Lung (tissue), 16 donors: ENCODE results near the gene KCNC3. TPM values are rescaled to one million over a fixed set of nuclear protein-coding genes. Genes with fewer than 3 reads are reported as not detected.

ENCODE experiments used
- ATAC-seq: fragments of 200-7000 bp; cut with Tn5 transposase; one replicate; pipeline ENCODE4 v1.9.1; 2020; ENCODE audit warnings: moderate number of reproducible peaks; ENCODE audit not compliant: insufficient read depth, low FRiP score
- DNase-seq, 3 donors: peaks; one replicate each; pipeline ENCODE4 v3.0.0-alpha.2; 2013 to 2017
- H3K27ac ChIP-seq, 2 donors: one replicate each; pipeline ENCODE4 v1.5.1; 2013; ENCODE audit warnings: mild to moderate bottlenecking in 2 of 2, moderate library complexity in 2 of 2, control low read depth in 1 of 2, inconsistent platforms in 1 of 2, low read depth in 1 of 2, low read length in 1 of 2
- H3K27me3 ChIP-seq, 3 donors: one replicate each; pipeline ENCODE4 v1.5.1; 2013; ENCODE audit warnings: low read length in 2 of 3; ENCODE audit not compliant: control insufficient read depth in 3 of 3, insufficient read depth in 3 of 3
- H3K36me3 ChIP-seq, 4 donors: one replicate each; pipeline ENCODE4 v1.5.1; 2013; ENCODE audit warnings: low read length in 4 of 4, mild to moderate bottlenecking in 1 of 4, moderate library complexity in 1 of 4; ENCODE audit not compliant: control insufficient read depth in 4 of 4, insufficient read depth in 4 of 4
- H3K4me1 ChIP-seq, 5 donors: one replicate each; pipeline ENCODE4 v1.5.1; 2013; ENCODE audit warnings: low read length in 5 of 5, mild to moderate bottlenecking in 2 of 5, moderate library complexity in 1 of 5; ENCODE audit not compliant: control insufficient read depth in 5 of 5, insufficient read depth in 5 of 5
- H3K4me3 ChIP-seq: one replicate; pipeline ENCODE4 v1.5.1; 2013; ENCODE audit warnings: mild to moderate bottlenecking, control low read depth, moderate library complexity
- H3K9ac ChIP-seq, 2 donors: one replicate each; pipeline ENCODE4 v1.5.1; 2013; ENCODE audit warnings: low read length in 2 of 2, control low read depth in 1 of 2; ENCODE audit not compliant: insufficient read depth in 1 of 2
- H3K9me3 ChIP-seq, 4 donors: one replicate each; pipeline ENCODE4 v1.5.1; 2013; ENCODE audit warnings: low read length in 3 of 4, mild to moderate bottlenecking in 1 of 4, moderate library complexity in 1 of 4; ENCODE audit not compliant: control insufficient read depth in 4 of 4, insufficient read depth in 3 of 4
- CTCF ChIP-seq: IDR thresholded peaks from 2 replicates; pipeline ENCODE4 v1.5.1; 2012; ENCODE audit warnings: mild to moderate bottlenecking; ENCODE audit errors: control extremely low read depth, extremely low read depth
- whole genome bisulfite sequencing, 2 donors: extraction: QIAGEN DNeasy Blood & Tissue Kit; methylation state at CpG; one replicate each; pipeline ENCODE4 v1.1.7; 2013; 5-methylcytosine and 5-hydroxymethylcytosine counted together
- long read RNA-seq, 5 donors: transcript quantifications; one replicate each; lab custom pipeline, GENCODE V29; 2026
- polyA plus RNA-seq, 2 donors: library from polyadenylated mRNA; stranded (reverse); fragments of 200-250 nt; gene quantifications; one replicate each; pipeline ENCODE4 v1.2.1, GENCODE V29; 2013
- total RNA-seq, 2 donors: library from RNA; depleted of rRNA in 1 of 2; stranded (reverse); fragments of >200 nt in 1 of 2; gene quantifications; one replicate each; pipeline ENCODE4 v1.2.1, GENCODE V29; 2014 to 2021
- donor health status: control.
- donor health status: control.
- donor health status: Bipolar disorder and iron deficiency.
- donor health status: healthy.
- donor health status: DM: yes; HTN: yes; CAD: no.

Gene KCNC3
- 10 to 100 TPM in 1 of 2 donors, 1 to 10 TPM in 1; 4.6 to 13.2 TPM for total RNA-seq
- polyA plus RNA-seq = 1 to 10 TPM; 2.6 to 5.7 TPM
- long read RNA-seq, donor 1 = 0 reads
- long read RNA-seq, donor 2 = 0 reads
- long read RNA-seq, donor 3, partial matches to known transcripts = 19 of 19 reads
- long read RNA-seq, donor 3, other reads (novel, unspliced or antisense) = 0 of 19 reads
- long read RNA-seq, donor 4 = 0 reads
- long read RNA-seq, donor 5, partial matches to known transcripts = 5 of 5 reads
- long read RNA-seq, donor 5, other reads (novel, unspliced or antisense) = 0 of 5 reads

- Histone ChIP-seq H3K27ac (peak within 1 kb of the TSS; percentile 15 to 51), H3K4me1 (peaks cover 3 to 49% (median 18%) of the 10 kb centered on the region in 5 donors), H3K4me3 (peak within 1 kb of the TSS; percentile 33), H3K9ac (peak within 1 kb of the TSS in 1 of 2 donors; percentile 85), H3K36me3 (no peaks in the 10 kb centered on the region), H3K9me3 (peaks cover 0 to 2% (median 0%) of the 10 kb centered on the region in 4 donors), H3K27me3 (peaks cover 0 to 28% (median 17%) of the 10 kb centered on the region in 3 donors)
- WGBS, 2 donors = 2% methylated on average over 43 of the region's 43 CpGs
- DNase-seq = peak; percentile 100
- no peak for TF ChIP-seq CTCF
- peak; percentile 84 for ATAC-seq
Observed at GRCh38 chr19:50329146-50329925, at the start of gene KCNC3. Gene KCNC3, minus strand, starts transcription at chr19:50329377. Its CDS starts 295 bp downstream, at chr19:50329082.

- no peak for TF ChIP-seq CTCF
- no peaks in the 10 kb centered on the region for H3K27me3 ChIP-seq
- no peaks in the 10 kb centered on the region for H3K9me3 ChIP-seq
- H3K4me3 ChIP-seq = no peak overlapping the region
- WGBS, 2 donors = 95 to 98% methylated on average over 10 of the region's 10 CpGs
- DNase-seq = no peak
- peaks cover 0 to 22% (median 6%) of the 10 kb centered on the region in 5 donors for H3K4me1 ChIP-seq
- no peak overlapping the region for H3K27ac ChIP-seq
- ATAC-seq = no peak
- H3K36me3 ChIP-seq = peaks cover 10 to 50% (median 18%) of the 10 kb centered on the region in 4 donors
- H3K9ac ChIP-seq = no peak overlapping the region
Observed at GRCh38 chr19:50378863-50379236, 49.7 kb upstream of the KCNC3 start.

- no peak for TF ChIP-seq CTCF
- H3K4me3 ChIP-seq = no peak overlapping the region
- ATAC-seq (no peak), DNase-seq (no peak)
- no peaks in the 10 kb centered on the region for H3K27me3 ChIP-seq
- peaks cover 0 to 22% (median 2%) of the 10 kb centered on the region in 5 donors for H3K4me1 ChIP-seq
- peaks cover 10 to 50% (median 18%) of the 10 kb centered on the region in 4 donors for H3K36me3 ChIP-seq
- no peak overlapping the region for H3K9ac ChIP-seq
- H3K27ac ChIP-seq = no peak overlapping the region
- no peaks in the 10 kb centered on the region for H3K9me3 ChIP-seq
- WGBS, 2 donors = 95 to 96% methylated on average over 35 to 36 of the region's 36 CpGs
Observed at GRCh38 chr19:50378169-50378862, 49.1 kb upstream of the KCNC3 start.
